ENCODE data around the gene NUP188. TPM values are rescaled to one million over a fixed set of nuclear protein-coding genes. Genes with fewer than 3 reads are reported as not detected.

NUP188 gene
- total and polyA plus RNA-seq, 2 of the 13 experiments (the other 11 are each of a cell fraction or from before 2014, with no cell fraction given) = 28.0 to 38.5 TPM

DNA sequence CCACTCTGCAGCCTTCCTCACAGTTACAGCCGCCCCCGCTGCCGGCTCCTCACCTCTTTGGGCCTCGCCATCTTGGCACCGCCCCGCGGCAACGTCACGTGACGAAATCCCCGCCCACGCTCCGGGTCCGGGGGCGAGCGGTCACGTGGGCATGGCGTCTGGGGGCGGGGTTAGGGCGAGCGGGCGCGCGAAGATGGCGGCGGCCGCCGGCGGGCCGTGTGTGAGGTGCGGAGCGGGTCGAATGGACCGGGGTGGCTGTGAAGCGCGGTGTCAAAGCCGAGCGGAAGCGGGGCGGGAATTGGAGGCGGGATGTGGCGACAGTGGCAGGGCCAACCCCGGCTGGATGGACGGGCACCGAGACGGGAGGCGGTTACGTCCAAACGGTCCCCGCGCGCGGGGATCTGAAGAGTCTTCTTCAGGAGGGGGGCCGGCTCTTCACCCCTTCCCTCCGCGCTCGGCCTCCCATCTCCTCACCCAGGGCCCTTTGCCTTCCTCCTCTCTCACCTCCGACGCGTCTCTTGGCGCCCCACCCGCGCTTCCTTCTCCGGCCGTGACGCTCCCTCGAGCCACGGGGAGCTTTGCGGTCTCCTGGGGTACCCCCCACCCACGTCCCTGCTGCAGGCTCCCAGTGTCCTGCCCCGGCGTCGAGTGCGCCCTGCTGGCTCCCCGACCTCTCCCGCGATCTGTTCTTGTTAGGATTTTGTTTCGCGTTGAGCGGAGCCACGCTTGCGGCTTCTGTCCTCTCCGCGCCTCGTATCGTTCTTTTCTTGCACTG is at the start of gene NUP188, which contains the start of gene DOLK (continued):
- no peak for TF ChIP-seq FLYWCH1 (CRISPR knock-in tag; IDR thresholded peaks at IDR 0.05)
- TF ChIP-seq GLI4 (CRISPR knock-in tag; IDR thresholded peaks at IDR 0.05; ENCODE audit: borderline replicate concordance) = 0 out of 2 replicates have a peak, but pooled peaks have one; percentile 1
- TF ChIP-seq ETV6 (CRISPR knock-in tag; conservative IDR thresholded peaks at IDR 0.05) = 0 out of 2 replicates have a peak, but pooled peaks have one; percentile 38
- TF ChIP-seq NR1H2 (CRISPR knock-in tag; IDR thresholded peaks at IDR 0.05; ENCODE audit: borderline replicate concordance, low read depth) = no peak
- no peak for TF ChIP-seq KLF15 (CRISPR knock-in tag; IDR thresholded peaks at IDR 0.05; ENCODE audit: borderline replicate concordance)
- no peak for TF ChIP-seq ZNF564 (CRISPR knock-in tag; IDR thresholded peaks at IDR 0.05)
- TF ChIP-seq, protein P1, sequence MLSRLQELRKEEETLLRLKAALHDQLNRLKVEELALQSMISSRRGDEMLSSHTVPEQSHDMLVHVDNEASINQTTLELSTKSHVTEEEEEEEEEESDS (CRISPR knock-in tag; IDR thresholded peaks at IDR 0.05; ENCODE audit: borderline replicate concordance) = no peak
- TF ChIP-seq MED13 (CRISPR knock-in tag; IDR thresholded peaks at IDR 0.05) = peak; percentile 70; the same call in 1 of the 2 replicates
- TF ChIP-seq, protein P2, sequence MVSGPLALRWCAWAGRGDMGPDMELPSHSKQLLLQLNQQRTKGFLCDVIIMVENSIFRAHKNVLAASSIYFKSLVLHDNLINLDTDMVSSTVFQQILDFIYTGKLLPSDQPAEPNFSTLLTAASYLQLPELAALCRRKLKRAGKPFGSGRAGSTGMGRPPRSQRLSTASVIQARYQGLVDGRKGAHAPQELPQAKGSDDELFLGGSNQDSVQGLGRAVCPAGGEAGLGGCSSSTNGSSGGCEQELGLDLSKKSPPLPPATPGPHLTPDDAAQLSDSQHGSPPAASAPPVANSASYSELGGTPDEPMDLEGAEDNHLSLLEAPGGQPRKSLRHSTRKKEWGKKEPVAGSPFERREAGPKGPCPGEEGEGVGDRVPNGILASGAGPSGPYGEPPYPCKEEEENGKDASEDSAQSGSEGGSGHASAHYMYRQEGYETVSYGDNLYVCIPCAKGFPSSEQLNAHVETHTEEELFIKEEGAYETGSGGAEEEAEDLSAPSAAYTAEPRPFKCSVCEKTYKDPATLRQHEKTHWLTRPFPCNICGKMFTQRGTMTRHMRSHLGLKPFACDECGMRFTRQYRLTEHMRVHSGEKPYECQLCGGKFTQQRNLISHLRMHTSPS (CRISPR knock-in tag; IDR thresholded peaks at IDR 0.05; ENCODE audit: low read depth) = no peak; the same call in 1 of the 2 replicates
- TF ChIP-seq ZNF773 (CRISPR knock-in tag; IDR thresholded peaks at IDR 0.05; ENCODE audit: borderline replicate concordance) = 0 out of 2 replicates have a peak, but pooled peaks have one; percentile 18
- TF ChIP-seq ZNF432 (CRISPR knock-in tag; IDR thresholded peaks at IDR 0.05; ENCODE audit: borderline replicate concordance) = no peak
- TF ChIP-seq POLR2G (IDR thresholded peaks at IDR 0.05; ENCODE audit: low read depth, low read length) = peak; percentile 96
- no peak for TF ChIP-seq MAFK (conservative IDR thresholded peaks at IDR 0.05 in 1 of 2, IDR thresholded peaks at IDR 0.05 in 1 of 2; ENCODE audit: low read length in 2 of 2)
- TF ChIP-seq ZNF383 (CRISPR knock-in tag; IDR thresholded peaks at IDR 0.05; ENCODE audit: borderline replicate concordance) = no peak
- peak; percentile 34; the same call in 1 of the 2 replicates for TF ChIP-seq KDM3A (CRISPR knock-in tag; IDR thresholded peaks at IDR 0.05; ENCODE audit: low read depth)
- TF ChIP-seq EEA1 (CRISPR knock-in tag; IDR thresholded peaks at IDR 0.05; ENCODE audit: borderline replicate concordance) = 0 out of 2 replicates have a peak, but pooled peaks have one; percentile 72
- TF ChIP-seq, protein P3, sequence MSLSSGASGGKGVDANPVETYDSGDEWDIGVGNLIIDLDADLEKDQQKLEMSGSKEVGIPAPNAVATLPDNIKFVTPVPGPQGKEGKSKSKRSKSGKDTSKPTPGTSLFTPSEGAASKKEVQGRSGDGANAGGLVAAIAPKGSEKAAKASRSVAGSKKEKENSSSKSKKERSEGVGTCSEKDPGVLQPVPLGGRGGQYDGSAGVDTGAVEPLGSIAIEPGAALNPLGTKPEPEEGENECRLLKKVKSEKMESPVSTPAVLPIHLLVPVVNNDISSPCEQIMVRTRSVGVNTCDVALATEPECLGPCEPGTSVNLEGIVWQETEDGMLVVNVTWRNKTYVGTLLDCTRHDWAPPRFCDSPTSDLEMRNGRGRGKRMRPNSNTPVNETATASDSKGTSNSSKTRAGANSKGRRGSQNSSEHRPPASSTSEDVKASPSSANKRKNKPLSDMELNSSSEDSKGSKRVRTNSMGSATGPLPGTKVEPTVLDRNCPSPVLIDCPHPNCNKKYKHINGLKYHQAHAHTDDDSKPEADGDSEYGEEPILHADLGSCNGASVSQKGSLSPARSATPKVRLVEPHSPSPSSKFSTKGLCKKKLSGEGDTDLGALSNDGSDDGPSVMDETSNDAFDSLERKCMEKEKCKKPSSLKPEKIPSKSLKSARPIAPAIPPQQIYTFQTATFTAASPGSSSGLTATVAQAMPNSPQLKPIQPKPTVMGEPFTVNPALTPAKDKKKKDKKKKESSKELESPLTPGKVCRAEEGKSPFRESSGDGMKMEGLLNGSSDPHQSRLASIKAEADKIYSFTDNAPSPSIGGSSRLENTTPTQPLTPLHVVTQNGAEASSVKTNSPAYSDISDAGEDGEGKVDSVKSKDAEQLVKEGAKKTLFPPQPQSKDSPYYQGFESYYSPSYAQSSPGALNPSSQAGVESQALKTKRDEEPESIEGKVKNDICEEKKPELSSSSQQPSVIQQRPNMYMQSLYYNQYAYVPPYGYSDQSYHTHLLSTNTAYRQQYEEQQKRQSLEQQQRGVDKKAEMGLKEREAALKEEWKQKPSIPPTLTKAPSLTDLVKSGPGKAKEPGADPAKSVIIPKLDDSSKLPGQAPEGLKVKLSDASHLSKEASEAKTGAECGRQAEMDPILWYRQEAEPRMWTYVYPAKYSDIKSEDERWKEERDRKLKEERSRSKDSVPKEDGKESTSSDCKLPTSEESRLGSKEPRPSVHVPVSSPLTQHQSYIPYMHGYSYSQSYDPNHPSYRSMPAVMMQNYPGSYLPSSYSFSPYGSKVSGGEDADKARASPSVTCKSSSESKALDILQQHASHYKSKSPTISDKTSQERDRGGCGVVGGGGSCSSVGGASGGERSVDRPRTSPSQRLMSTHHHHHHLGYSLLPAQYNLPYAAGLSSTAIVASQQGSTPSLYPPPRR (CRISPR knock-in tag; IDR thresholded peaks at IDR 0.05; ENCODE audit: borderline replicate concordance) = no peak; the same call in 1 of the 2 replicates
- TF ChIP-seq, protein P4, sequence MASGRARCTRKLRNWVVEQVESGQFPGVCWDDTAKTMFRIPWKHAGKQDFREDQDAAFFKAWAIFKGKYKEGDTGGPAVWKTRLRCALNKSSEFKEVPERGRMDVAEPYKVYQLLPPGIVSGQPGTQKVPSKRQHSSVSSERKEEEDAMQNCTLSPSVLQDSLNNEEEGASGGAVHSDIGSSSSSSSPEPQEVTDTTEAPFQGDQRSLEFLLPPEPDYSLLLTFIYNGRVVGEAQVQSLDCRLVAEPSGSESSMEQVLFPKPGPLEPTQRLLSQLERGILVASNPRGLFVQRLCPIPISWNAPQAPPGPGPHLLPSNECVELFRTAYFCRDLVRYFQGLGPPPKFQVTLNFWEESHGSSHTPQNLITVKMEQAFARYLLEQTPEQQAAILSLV (CRISPR knock-in tag; IDR thresholded peaks at IDR 0.05; ENCODE audit: borderline replicate concordance) = peak; percentile 47
- no peak for TF ChIP-seq HNRNPH1 (optimal IDR thresholded peaks at IDR 0.05; ENCODE audit: low read depth, low read length)
- TF ChIP-seq FOXO1 (CRISPR knock-in tag; IDR thresholded peaks at IDR 0.05) = peak; percentile 10; the same call in 1 of the 2 replicates
- TF ChIP-seq IKZF1 (IDR thresholded peaks at IDR 0.05) = no peak

Data from HepG2 (cell line).